GM10248 (cell line): ENCODE measurements around the gene TAF8.

ENCODE experiments used
- CTCF ChIA-PET: fragments of 300-600 bp; sonication (Branson Sonifier 250); formaldehyde crosslinking; extraction: SDS; loops from one replicate; lab custom pipeline; 2021; ENCODE audit warnings: antibody characterized with exemption; lab: Yijun Ruan, JAX
- POLR2A ChIA-PET: fragments of 350-650 bp; sonication (Branson Sonifier 250); formaldehyde crosslinking; extraction: SDS; loops from one replicate; lab custom pipeline; 2020; ENCODE audit warnings: antibody characterized with exemption; lab: Yijun Ruan, JAX
- DNase-seq: peaks from one replicate; pipeline ENCODE4 v3.0.0; 2012; ENCODE audit errors: extremely low spot score
- CTCF ChIP-seq: IDR thresholded peaks from 2 replicates; pipeline ENCODE4 v1.5.1; 2012; ENCODE audit warnings: mild to moderate bottlenecking, low read depth; ENCODE audit errors: extremely low read depth, missing control alignments, control extremely low read depth

TAF8 gene

GRCh38 chr6:42083530-42083929 is 33.2 kb downstream of the TAF8 start:
- DNase-seq, result no peak
- no peak for TF ChIP-seq CTCF
- POLR2A ChIA-PET, result no interaction called here
- CTCF ChIA-PET, result interaction anchor here (0.8 to 1.1 kb wide), 6 partner anchors 8 to 464 kb away, joined by 3 to 4 read pairs (median 4); no protein-coding TSS in a partner anchor

GRCh38 chr6:42084889-42085288 is 34.6 kb downstream of the TAF8 start:
- POLR2A ChIA-PET, result no interaction called here
- no peak for TF ChIP-seq CTCF
- CTCF ChIA-PET, result interaction anchor here (2.0 to 7.0 kb wide), 3 partner anchors 13 to 463 kb away, joined by 7 to 42 read pairs (median 8); no protein-coding TSS in a partner anchor
- DNase-seq, result no peak

- POLR2A ChIA-PET, result no interaction called here
- DNase-seq, result no peak
- no peak for TF ChIP-seq CTCF
- CTCF ChIA-PET, result interaction anchor here (1.2 to 7.0 kb wide), 6 partner anchors 11 to 462 kb away, joined by 3 to 42 read pairs (median 6); no protein-coding TSS in a partner anchor
Observed at GRCh38 chr6:42086046-42087035, 36.0 kb downstream of the TAF8 start.

GRCh38 chr6:42088101-42088591 is 37.8 kb downstream of the TAF8 start:
- DNase-seq, result no peak
- ChIA-PET POLR2A (no interaction called here), CTCF (interaction anchor here (1.8 to 7.0 kb wide), 2 partner anchors 15 to 27 kb away, joined by 4 to 42 read pairs; no protein-coding TSS in a partner anchor)
- no peak for TF ChIP-seq CTCF

- no peak for DNase-seq
- ChIA-PET POLR2A (no interaction called here), CTCF (interaction anchor here (1.3 to 7.0 kb wide), 3 partner anchors 8 to 12 kb away, joined by 4 to 42 read pairs (median 4); no protein-coding TSS in a partner anchor)
- no peak for TF ChIP-seq CTCF
Observed at GRCh38 chr6:42090819-42091717, 40.7 kb downstream of the TAF8 start.

- POLR2A ChIA-PET, result no interaction called here
- no peak for TF ChIP-seq CTCF
- CTCF ChIA-PET, result interaction anchor here (1.1 to 1.9 kb wide), 3 partner anchors 9 to 98 kb away, joined by 3 to 7 read pairs (median 4); no protein-coding TSS in a partner anchor
- DNase-seq, result no peak
Observed at GRCh38 chr6:42091718-42092023, 41.3 kb downstream of the TAF8 start.
